HG03135 (cell line): ENCODE measurements around the gene TRIOBP.
A peak's percentile ranks its signal among the peaks of the same experiment; 100 is the strongest.

Source experiments
- ATAC-seq: cut with Tn5 transposase; IDR thresholded peaks from one replicate; pipeline ENCODE4 v1.9.1; 2021; ENCODE audit warnings: mild to moderate bottlenecking, moderate library complexity; ENCODE audit not compliant: unreplicated experiment

TRIOBP gene

DNA sequence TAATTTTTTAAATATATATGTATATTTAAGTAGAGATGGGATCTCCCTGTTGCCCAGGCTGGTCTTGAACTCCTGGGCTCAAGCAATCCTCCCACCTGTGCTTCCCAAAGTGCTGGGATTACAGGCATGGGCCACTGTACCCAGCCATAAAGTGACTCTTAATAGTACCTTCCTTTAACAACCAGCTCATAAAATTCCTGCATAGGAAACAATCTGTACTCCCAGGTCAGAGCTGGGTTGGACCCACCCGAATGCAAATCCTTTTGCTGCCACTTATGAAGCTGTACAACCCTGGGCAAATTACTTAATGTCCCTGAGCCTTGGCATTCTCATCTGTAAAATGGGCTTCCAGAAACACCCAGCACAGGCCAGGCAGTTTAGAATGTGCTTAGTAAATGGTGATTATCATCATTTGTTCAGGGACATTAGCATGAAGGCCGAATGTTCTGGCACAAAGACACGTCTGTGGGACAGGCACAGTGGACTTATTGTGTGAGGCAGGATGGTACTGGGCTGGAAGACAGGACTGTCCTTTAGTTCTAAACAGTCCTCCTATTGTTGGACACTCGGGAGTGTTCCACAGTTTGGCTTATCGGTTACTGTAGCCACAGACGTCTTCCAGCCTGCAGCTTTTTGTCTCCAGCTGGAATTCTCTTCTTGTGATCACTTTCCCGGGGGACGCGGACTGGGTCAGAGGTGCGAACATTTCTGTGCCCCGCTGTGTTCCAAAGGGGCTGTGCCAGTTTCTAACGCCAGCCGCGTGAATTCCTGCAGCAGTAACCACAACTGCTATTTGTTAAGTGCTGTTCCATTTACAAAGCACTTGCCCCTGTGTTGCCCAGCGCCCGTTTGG, 32.4 kb upstream of the TRIOBP start:
- no peak for ATAC-seq

DNA sequence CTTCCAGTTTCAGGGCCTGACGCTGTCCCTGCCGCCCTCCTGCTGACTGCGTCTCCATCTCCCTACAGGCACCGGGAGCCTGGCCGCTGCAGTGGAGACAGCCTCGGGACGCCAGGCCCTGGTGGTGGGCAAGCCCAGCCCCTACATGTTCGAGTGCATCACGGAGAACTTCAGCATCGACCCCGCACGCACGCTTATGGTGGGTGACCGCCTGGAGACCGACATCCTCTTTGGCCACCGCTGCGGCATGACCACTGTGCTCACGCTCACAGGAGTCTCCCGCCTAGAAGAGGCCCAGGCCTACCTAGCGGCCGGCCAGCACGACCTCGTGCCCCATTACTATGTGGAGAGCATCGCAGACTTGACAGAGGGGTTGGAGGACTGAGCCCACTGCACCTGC, 31.4 kb upstream of the TRIOBP start:
- ATAC-seq: no peak

DNA sequence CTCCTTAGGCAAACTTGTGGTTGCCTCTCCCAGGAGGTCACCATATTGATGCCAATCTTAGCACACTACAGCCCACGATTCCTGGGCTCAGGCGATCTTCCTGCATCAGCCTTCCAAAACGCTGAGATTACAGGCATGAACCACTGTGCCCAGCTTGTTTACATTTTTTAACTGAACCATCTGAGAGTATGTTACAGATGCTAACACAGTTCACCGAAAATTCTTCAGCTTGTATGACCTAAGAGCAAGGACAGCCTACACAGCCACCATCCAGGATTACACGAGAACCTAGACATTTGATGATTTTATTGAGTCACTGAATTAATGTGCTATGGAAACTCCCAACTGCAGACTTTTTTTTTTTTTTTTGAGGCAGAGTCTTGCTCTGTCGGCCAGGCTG, 27.3 kb upstream of the TRIOBP start:
- ATAC-seq: no peak

DNA sequence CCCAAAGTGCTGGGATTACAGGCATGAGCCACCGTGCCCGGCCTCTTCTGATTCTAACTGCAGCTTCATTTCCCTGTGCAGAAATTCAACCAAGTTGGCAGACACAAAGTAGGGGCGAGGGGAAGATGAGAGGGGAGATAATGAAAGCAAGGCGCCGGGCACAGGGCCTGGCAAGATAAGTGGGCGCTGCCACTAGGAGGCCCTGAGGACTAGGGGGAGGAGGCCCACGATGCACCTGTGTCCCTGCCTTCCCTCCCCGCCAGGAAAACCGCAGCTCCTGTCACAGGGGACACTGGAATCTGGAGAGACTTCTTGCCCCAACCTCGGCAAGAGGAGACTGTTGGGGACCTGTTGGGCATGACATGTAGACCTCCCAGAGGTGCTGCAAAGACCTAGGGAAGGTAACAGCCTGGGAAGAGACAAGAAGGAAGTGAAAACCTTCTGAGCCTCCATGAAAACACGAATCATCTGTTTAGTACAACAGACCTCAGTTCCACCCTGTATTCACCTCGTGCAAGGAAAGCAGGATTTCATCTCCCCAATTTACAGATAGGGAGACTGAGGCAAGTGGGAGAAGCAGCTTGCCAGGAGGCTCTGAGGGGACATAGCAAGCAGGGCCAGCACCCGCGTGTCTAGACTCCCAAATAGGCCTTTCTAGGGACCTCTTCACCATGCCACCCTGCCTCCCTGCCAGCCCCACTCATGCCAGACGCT, 24.5 kb upstream of the TRIOBP start:
- ATAC-seq: no peak

DNA sequence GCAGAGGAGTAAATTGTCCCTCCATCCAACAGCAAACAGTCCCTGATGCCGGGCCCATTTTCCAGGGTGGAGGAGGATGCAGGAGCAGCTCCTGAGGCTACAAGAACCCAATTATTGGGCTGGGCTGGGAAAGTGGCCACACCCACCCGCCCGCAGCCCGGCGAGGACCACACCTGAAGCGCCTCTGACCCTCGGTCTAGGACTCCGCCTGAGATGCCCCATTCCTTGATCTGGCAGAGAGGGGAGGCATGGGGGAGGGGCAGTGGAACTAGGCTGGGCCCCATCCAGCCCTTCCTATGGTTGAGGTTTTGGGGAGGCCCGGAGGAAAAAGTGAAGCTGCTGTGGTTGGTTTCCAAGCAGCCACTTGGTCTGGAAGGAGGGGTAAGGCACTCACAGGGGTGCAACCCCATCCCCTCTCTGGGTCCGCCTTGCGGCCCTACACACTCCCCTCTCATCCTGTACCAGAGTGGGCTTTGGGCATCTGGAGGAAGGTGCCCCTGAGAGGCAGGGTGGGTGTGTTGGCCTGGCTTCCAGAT, 23.9 kb upstream of the TRIOBP start:
- ATAC-seq: no peak

DNA sequence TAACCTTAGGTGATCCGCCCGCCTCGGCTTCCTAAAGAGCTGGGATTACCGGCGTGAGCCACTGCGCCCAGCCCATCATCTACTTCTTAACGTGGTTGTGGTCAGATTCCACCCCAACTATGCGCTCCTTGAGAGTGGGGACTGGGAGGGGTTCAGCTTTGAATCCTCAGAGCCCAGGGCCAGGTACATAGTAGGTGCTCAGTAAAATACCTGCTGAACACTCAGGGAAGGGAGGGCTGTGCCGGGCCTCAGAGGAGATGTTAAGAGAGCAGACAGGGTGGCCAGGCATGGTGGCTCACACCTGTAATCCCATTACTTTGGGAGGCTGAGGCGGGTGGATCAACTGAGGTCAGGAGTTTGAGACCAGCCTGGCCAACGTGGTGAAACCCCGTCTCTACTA, 22.6 kb upstream of the TRIOBP start:
- no peak for ATAC-seq

DNA sequence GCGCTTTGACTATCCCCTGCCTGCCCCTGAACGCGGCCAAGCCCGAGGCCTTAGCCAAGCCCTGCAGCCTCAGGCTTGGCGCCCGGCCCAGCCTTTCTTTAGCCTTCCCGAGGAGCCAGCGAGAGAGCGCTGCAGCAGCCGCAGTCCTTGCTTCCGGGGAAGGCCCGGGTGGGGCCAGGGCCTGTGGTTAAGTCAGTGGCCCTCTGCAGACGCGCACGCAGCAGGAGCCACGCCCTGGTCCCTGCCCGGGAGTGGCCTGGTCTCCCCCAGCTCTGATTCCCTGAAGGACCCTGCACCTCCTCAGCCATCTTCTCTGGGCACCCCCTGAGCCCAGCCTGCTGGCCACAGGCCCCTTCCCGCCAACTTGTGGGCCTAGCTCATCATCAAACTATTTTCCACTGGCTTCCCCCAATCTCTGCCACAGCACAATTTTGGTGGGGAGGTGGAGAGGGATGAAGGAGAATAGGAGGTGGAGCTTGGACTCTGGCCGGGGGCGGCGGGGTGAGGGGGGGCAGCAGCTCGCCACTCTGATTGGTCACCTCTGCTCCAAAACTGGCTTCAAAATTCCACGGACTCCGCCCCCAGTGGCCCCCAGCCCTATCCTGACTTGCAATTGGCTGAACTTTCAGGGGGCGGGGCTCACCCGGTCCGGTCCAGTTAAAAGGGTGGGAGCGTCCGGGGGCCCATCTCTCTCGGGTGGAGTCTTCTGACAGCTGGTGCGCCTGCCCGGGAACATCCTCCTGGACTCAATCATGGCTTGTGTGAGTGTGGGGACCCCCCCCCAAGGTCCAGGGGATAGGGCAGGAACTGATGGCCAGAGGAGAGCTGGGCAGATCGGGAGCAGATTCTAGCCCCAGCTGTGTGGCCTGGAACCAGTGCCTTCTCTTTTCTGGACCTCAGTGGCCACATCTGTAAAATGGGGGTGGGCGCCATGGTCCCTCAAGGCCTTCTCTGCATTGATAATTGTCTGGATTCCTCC, 21.6 kb upstream of the TRIOBP start, which contains the start of gene LGALS1:
TSS of gene LGALS1 (plus strand) at position 686 of the 979 bp plus-strand sequence. CDS start at position 753, 67 bp downstream.
- ATAC-seq: no peak

DNA sequence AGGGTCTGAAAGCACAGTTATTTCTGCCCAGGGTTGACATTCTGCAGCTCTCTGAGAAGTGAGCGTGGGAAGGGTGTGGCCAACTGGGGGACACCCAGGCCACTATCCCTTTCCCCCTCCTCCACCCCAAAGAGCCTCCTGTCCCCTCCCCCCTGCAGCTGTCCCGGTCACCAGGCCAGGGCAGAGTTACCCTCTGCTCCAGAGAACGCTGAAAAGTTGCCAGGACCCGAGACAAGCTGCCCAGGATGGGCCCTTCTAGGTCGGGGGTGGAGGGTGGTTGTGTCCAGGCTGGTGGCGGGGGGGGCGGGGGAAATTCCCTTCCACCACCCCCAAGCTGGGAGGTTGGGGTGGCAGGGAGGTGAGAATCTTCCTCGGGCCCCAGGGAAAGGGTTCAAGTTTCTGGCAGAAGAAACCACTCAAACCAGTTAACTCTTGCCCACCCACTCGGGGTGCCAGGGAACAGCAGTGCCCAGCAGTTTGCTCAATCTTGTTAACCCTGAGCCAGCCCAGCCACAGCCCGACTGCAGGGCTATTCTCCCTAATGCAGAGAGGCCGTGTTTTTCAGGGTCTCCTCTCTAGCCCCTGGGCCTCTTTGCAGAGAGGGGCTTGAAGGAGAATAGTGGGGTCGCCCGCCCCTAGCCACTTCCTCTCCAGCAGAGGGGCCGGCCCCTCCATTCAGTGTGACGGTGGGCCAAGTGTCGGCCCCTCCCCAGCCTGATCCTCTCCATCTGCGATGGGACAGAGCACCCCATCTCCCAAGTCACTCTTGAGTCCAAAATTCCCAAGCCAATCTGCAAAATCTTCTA, 20.7 kb upstream of the TRIOBP start:
- ATAC-seq: no peak

DNA sequence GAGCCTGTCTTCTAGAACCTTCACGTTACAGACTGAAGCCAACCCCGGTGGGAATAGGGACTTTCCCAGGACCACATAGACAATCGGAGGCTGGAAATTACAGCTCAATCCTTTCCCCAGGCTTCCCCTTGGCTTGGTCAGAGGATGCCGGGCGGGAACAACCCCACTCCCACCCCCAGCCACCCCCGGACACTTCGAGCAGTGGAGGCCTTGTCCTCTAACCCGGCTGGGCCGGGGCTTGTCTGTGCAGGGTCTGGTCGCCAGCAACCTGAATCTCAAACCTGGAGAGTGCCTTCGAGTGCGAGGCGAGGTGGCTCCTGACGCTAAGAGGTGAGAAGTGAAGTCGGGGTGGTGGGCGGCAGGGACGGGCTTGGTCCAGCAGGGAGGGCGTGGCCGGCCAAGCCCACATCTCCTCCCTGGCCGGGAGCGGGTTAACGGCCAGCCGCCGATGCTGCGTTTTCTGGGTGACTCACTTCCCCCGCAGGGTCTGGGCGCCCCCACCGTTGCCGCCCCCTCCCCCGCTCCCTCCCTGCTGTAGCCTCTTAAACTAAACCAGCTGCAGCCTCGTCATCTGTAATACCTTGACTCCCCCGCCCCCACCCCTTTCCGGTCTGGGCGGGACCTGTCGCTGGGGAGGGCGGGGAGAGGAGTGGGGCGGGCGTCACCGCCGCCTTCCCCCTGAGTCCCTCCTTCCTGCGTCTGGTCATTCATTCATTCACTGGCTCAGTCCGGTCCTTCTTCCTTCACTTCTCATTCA, 19.9 kb upstream of the TRIOBP start:
- peak; percentile 54 for ATAC-seq

DNA sequence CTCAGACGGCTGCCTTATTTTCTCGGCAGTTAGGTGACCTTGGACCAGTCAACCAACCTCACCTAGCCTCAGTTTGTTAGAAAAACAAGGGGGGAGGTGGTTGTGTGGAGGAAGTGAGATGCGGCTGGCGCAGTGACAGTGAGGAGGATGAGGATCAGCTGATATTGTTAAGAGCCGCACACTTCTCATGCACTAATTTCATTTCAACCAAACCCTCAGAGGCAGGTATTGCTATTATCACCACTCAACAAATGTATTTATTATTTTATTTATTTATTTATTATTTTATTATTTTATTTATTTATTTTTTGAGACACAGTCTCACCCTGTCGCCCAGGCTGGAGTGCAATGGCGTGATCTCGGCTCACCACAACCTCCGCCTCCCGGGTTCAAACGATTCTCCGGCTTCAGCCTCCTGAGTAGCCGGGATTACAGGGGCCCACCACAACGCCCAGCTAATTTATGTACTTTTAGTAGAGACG, 19.3 kb upstream of the TRIOBP start:
- ATAC-seq: peak; percentile 8

DNA sequence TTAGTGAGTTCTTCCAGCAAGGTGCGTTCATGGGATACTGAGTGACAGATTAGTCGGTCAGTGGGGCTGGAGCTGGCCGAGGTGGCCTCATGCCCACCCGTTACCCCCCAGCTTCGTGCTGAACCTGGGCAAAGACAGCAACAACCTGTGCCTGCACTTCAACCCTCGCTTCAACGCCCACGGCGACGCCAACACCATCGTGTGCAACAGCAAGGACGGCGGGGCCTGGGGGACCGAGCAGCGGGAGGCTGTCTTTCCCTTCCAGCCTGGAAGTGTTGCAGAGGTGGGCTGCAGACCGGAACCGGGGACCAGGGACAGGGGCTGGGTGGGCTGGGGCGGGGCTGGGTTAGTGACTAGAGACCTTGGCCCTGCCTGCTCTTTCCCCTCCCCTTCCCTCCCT, 18.5 kb upstream of the TRIOBP start:
- no peak for ATAC-seq

DNA sequence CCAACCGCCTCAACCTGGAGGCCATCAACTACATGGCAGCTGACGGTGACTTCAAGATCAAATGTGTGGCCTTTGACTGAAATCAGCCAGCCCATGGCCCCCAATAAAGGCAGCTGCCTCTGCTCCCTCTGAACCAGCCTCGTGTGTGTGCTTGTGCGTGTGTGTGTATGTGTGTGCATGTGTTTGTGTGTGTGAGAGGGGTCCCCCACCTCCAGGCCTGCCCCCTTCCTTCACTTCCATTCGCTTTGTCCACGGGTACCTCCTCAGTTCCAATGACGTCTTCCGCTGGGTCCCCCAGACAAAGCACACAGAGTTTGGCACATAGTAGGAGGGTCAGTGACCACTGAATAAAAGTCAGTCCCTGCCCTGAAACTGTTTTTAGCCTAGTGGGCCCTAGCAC, 17.2 kb upstream of the TRIOBP start:
- ATAC-seq: no peak

DNA sequence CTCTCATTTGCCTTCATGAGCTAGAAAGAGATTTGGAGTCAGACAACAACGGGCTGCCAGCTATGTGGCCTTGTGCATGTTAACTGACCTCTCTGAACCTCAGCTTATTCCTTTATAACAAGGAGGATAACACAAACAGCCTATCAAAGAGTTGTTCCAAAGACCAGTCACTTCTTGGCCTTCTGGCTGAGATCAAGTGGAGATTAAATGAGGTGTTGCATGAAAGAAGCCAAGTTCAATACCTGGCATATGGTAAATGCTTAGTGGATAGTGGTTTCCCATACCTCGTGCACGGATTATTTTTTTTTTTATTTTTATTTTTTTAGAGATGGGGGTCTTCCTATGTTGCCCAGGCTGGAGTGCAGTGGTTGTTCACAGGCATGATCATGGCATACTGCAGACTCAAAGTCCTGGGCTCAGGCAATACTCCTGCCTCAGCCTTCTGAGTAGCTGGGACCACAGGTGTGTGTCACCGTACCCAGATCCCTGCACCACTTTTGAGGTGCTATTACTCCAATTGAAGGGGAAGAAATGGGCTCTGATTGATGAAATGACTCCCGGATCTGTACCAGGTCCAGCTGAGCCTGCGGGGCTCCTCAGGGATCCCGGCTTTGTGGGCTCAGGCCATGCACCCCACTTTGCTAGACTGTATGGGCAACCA, 16.5 kb upstream of the TRIOBP start:
- no peak for ATAC-seq

DNA sequence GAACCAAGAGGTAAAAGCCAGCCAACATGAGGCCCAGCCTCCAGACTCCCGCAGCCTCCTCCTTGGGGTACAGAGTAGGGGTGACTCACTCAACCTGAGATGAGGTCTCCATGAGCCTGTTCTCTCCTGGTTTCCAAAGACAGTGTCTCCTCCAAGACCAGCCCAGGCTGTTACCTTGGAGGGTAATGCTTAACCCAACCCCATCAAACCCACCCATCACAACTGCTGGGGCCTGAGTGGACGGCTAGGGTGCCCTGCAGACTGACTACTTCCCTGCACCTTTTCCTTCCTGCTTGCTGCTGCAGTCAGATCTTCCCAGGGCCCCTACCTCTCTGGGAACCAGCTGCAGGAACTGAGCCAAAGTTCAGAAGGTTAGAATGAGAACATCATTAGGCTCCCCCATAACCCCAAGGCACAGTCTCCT, 15.8 kb upstream of the TRIOBP start:
- no peak for ATAC-seq

DNA sequence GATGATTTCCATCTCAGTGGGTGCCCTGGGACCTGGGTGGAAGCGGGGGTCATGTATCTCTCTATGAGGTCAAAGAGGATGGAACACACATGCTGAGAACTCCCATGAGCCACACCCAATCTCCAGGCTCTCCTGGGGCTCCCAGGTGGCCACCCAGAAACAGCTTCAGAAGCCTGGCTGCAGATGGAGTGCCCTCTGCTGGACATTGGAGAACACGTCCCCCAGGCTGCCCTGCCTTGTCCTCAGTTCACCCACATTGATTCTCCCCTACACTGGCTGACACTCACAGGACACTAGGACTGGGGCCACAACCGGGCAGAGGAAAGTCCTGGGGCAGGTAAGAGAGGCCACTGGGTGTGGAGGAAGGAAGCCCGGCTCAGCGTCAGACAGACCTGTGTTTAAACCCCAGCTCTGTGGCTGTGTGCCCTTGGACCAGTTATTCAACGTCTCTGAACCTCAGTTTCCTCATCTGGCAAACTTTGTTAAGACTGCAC, 15.2 kb upstream of the TRIOBP start:
- ATAC-seq: no peak

DNA sequence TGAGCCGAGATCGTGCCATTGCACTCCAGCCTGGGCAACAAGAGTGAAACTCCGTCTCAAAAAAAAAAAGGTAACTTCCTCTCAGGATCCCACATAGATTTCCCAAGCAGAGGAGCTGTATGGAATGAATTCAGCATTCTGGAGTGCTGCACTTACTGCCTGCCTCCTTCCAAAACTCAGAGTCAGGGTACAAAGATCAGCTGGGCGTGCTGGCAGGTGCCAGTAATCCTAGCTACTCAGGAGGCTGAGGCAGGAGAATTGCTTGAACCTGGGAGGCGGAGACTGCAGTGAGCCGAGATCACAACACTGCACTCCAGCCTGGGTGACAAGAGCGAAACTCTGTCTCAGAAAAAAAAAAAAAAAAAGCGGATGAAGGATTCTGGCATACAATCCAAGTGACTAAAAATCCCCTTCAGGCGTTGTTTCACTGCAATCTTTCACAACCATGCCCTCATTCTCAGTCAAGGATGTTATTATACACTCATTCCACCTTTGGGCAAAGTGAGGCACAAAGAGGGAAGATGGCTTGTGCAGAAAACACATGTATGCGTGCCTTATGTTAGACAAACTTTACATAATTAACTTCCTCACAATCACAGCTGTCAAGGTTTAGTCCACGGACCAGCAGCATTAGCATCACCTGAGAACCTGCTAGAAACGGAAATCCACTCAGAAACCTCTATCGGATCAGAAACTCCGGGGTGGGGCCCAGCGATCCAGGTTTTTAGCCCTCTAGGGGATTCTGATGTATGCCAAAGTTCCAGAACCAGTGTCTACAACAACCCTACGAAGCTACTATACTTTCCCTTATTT, 11.8 kb upstream of the TRIOBP start:
- ATAC-seq: no peak
